ENCODE results near the gene AQP1.

DNA sequence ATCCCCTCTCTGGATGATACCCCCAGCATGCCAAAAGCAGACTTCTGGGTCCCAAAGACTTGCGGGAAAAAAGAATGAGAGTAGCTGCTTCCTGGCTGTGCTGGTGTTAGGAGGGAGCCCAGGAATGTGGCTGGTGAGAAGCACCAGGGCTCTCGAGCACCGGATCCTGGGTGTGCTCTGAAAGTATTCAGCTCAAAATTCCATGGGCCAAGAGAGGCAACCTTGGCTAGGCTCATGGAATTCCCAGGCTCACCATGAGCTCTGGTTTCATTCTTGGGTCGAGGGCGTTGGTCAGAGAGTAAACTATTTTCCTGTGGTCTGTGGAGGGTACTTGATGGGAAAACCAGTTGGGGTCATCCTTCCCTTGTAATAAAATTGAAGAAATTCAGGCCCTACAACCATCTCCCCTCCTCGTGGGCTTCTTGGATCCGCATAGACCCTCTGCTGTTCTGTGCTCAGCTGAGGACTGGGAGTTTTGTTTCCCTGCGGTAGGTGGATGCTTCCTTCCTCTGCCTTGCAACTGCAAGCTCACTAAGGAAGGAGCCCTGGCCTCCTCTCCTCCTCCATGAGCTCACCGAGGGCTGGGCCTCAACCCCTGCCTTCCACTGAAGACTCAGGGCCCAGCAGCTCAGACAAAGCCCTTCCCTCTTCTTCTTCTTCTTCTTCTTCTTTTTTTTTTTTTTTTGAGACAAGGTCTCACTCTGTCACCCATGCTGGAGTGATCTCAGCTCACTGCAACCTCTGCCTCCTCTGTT lies 34.5 kb upstream of the AQP1 start:
- TF ChIP-seq POLR2A (IDR thresholded peaks at IDR 0.05) (no peak), POLR2AphosphoS5 (IDR thresholded peaks at IDR 0.05) (no peak)
- TF ChIP-seq, protein P1, sequence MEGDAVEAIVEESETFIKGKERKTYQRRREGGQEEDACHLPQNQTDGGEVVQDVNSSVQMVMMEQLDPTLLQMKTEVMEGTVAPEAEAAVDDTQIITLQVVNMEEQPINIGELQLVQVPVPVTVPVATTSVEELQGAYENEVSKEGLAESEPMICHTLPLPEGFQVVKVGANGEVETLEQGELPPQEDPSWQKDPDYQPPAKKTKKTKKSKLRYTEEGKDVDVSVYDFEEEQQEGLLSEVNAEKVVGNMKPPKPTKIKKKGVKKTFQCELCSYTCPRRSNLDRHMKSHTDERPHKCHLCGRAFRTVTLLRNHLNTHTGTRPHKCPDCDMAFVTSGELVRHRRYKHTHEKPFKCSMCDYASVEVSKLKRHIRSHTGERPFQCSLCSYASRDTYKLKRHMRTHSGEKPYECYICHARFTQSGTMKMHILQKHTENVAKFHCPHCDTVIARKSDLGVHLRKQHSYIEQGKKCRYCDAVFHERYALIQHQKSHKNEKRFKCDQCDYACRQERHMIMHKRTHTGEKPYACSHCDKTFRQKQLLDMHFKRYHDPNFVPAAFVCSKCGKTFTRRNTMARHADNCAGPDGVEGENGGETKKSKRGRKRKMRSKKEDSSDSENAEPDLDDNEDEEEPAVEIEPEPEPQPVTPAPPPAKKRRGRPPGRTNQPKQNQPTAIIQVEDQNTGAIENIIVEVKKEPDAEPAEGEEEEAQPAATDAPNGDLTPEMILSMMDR (IDR thresholded peaks at IDR 0.05) = no peak
